Stimulated activated CD8-positive, alpha-beta memory T cell treated with anti-CD3 and anti-CD28 coated beads, Interleukin-12 subunit alpha, Interleukin-12 subunit beta, amount 100 ng/mL, for 24 hours (primary cell): Measurements from ENCODE around the gene SERPINH1.

Experiments used
- DNase-seq: peaks from one replicate; pipeline ENCODE4 v3.0.0-alpha.2; 2020; ENCODE audit errors: extremely low read depth

SERPINH1 gene

DNA sequence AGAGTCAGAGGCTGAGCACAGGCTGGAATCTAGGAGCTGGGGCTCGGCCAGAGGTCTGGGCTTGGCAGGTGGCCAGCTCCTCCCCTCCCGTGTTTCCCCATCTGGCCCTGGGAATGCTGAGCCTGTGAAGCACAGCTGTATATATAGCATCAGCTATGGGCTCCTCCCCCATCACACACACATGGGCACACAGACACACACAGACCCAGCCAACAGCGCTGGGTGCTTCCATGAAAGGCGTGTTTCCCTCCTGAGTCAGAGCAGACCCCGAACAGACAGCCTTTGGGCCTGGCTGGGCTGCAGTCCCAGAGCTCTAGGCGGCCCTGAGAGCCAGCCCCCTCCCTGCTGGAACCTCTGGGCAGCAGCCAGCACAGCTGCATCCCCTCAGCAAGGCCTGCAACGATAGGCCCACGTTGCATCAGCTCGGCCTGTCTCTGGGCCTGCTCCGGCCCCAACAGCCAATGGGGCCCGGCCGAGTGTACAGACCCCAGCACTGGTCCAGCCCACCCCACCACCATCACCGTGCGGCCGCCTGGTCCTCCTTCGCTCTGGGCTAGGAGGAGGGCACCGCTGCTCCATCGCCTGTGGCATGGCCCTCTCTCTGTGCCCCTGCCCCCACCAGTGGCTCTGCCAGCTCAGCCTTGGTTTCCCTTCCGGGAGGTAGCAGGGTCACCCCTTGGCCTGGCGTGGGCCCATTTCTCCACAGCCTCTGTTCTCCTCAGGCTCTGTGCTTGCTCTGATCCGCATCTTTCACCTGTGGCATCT lies 7.6 kb upstream of the SERPINH1 start:
- no peak for DNase-seq

DNA sequence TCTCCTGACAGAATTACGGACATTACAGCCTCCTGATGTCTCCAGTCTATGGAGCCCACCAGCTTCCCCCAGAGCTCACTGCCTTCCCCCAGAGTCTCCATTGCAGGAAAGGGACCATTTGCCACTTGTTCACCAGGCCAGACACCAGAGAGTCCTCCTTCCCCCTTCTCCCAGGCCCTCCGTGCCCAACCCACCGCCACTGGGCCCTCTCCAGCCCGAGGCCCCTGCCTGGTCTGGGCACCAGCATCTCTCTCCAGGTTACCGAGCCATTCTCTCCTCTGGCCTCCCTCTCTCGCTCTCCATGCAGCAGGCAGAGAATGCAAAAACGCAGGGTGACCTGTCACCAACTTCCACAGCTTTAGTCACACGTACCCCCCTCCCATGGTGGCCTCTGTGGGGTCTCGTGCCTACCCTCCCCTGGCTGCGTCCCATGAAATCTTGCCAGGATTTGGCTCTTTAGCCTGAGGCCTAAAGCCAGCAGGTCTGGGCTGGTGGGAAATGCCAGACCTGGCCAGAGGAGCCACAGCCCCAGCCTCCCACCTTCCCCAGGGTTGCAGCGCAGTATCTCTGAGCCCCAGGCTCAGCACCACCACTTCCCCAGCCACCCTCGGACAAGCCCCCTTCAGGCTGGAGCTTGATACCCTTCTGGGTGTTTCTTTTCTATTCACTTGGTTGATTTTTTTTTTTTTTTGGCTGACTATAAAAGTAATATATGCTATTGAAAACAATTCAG lies 6.8 kb upstream of the SERPINH1 start:
- no peak for DNase-seq

DNA sequence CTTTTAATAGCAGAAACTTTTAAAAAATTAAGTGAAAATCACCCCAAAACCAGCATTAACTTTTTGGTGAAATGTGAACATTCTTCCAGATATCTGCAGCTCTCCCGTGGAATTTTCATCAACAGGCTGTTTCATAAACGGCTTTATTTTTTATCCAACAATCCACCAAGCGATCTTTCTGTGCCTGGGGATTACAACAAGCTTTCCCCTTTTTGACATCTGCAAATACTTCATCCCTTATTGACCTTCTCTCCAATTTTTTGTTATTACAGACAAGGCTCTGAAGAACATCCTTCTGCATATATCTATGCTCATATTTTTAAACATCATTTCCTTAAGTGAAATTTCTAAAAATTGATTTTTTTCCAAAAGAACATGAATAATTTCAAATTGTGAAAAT lies 5.8 kb upstream of the SERPINH1 start:
- no peak for DNase-seq

DNA sequence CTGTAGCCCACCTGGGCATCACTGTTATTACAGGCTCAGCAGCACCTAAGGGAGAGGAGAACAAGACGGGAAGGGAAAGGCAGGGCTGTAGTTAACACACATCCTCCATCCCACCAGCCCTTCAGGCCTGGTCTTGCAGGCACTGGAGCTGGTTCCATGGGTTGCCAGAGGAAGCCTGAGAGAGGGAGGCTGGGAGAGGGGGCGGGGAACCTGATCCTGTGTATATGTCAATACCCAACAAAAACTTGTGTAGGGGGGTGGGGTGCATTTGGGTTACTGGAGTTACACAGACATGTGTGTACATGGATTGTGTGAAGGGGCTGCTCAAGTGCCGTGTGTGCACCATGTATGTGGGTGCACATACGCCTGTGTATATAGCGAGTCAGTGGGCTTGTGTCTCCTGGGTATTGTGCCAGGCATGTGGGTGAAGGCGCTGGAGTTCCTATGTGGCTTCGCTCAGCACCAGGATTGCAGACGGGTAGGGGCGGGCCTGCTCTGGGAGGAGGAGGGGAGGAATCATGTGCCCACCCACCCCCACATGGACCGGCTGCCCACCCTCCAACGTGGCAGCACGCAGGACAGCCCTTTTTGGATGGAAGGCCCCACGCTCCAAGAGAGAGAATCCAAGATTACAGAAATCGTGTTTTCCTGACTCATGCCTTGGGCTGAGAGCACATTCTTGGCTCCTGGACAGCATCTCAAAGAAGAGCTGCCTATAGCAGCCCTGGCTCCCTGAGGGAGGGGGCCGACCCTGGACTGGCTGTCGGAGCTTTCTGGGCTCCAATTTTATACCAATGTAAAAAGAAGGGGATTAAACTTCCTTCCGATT lies 4.2 kb upstream of the SERPINH1 start:
- no peak for DNase-seq

DNA sequence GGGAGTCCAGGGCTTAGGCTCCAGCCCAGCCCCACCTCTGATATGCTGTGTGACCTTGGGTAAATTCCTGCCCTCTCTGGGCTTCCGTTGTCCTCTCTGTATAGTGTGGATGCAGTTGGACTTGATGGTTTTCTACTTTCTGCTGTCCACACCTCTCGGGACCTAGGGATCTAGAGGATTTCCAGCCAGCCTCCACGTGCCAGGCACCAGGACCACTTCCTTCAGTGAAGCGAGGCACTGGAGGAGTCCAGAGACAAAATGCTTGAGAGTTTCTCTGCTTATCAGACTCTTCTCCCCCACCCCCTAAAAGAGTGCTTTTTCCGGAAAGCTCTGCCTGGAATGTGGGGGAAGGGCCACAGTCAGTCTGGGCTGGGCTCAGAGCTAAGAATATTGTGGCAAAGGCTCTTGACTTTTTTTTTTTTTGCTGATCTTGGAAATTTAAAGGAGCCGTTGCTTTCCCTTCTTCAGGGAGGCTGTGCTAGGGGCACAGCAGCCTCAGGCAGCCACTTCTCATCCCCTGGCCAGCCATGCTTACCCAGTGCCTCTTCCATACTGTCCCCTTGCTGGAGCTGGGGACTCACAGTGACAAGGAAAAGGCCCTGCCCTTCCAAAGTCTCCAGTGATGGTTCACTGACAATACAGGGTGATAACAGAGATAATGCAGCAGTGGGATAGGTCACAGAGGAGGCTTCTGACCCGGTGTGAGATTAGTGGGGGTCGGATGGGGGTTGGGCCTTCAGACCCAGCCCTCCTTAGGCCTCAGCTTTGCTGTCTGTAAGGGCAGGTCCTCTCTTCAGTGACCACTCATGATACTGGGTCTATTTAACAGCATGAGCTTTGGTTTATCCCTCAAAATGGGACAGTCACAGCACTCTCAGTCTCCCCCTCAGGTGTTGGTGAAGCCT lies 2.9 kb upstream of the SERPINH1 start:
- no peak for DNase-seq

DNA sequence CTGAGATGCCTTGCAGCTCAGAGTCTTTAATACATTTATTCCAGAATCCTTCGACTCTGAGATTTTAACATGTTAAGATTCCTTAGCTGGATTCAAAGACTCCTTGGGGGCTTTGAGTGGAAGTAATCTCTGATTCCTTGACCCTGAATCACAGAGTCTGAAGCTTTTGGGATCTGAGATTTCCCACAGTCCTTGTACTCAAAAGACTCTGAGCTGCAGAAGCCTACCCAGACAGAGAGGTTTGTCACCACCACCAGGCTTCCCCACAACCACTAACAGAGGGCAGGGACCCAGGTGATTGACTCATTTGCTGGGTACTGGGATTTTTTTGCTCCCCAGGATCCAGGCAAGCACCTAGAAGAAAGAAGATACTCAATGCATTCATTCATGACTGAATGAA lies 1.4 kb upstream of the SERPINH1 start:
- DNase-seq: no peak

DNA sequence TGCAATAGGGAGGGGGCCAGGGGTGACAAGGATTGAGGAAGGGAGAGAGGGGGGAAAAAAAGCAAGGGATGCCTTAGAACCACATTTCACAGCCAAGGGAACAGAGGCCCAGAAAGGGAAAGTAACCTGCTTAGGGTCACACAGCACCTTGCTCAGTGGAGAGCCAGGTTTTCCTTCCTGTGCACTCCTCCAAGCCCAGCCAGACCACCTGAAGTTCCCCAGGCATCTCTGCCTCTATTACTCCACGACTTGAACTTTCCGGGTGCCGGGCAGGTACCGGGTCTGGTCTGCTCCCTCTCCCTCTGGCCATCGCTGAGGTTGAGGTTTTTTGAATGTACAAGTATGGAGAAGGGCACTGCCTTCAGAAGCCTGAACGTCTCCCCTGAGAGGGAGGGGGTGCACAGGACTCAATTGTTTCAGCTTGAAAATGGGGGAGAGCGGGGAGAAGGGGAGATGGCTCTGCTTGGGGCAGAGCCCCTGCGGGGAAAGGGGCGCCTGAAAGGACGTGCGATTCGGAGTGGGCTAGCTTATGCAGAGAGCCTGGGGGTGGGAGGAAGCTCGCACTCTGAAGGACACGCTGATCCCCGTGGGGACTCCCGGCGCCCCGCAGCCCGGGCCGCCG lies 516 bp upstream of the SERPINH1 start:
- DNase-seq: no peak

DNA sequence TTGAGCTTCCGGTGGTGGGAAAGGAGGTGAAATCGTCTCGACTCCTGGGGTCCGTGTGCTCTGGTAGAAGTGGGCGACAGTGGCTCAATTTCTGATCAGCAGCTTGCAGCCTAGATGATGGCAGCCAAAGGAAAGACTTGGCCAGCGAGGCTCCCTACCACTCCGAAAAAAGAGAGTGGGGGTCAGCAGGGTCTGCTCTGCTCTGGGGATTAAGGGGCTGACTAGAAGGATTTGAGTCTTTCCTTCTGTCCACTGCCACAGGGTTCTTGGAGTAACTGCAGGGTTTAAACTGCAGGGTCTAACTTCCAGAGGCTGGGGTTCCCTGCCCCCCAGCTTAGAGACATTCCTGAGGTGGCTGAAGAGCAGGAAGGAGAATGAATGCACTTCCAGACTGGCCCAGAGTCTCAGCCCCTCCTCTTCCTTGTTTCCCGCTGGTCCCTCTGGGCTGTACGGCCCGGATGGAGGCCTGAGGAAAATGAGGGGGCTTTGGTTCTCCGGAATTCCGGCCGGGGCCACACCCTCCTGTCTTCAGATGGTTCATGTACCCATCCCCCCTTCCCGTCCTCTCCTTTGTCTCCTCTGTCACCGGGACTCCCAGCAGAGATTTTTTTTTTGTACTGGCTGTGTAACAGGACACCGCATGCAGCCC lies 907 bp downstream of the SERPINH1 start:
- DNase-seq: no peak

DNA sequence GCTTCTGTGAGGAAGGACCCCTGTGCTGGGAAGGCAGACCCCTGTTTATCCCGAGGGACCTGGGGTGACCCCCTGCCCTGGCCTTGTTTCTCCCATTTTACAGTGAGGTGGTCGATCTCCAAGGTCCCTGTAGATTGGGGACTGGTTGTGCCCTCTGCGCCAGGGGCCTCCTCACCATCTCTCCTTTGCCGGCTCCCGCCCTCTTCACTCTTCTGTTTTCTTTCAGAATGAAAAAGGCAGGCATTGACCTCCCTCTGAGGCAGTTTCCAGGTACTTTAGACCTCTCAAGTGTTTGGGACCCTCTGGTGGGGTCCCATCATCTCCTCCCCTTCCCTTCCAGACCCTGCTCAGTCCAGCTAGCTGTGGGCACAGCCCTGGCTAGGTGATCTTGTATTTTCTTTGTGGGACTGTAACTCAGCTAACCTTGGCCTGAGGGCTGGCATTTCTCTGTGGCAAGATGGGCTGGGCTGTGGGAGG lies 1.5 kb downstream of the SERPINH1 start:
- no peak for DNase-seq

DNA sequence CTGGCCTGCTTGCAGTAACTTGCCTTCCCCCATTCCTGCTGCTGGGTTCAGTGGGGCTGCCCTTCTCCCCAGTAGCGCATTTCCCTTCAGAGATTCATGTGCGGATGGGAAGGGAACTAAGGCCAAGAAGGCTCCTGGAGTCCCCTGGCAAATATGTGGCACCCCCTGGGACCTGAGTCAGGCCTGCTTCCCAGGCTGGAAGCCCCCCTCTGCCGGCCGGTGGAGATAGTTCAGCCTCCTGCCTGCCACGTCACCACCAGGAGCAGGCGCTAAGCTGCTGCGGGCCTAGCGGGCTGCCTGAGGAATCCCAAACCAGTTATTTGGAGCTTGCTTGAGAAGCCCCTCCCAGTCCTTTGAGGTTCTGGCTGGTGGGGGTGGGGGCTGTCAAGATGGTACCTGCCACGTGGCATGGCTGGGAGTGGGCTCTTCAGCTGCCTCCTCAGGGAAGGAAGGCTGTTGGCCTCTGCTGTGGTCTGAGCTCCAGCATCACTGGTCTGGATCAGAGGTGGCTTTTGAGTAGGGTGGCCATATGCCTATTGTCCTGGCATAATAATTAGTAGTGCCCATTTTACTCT lies 2.0 kb downstream of the SERPINH1 start:
- DNase-seq: no peak

DNA sequence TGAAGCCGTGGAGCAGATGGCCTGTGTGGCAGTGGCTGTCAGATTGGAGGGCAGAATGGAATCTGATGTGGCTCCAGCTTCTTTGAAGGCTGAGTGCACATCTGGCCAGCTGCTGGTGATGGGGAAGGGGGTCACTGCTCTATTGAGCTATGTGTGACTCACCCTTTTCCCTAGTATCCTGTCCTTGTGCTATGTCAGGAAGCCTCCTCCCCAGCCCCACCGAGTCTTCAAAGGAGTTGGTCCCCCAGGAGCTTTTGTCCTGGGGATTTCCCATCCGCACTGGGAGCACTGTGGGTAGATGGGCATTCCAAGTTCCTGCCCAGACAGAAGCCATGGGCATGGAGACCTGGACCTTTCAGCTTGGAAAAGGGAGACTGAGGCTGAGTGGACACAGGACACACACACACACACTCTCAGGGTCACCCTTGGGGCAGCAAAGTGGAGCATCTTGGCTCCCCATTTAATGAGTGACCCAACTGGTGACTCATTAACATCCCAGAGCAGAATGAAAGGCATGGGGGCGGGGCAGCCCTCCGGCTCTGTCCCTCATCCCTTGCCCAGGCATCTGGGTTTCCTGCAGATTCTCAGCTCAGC lies 3.3 kb downstream of the SERPINH1 start:
- no peak for DNase-seq

DNA sequence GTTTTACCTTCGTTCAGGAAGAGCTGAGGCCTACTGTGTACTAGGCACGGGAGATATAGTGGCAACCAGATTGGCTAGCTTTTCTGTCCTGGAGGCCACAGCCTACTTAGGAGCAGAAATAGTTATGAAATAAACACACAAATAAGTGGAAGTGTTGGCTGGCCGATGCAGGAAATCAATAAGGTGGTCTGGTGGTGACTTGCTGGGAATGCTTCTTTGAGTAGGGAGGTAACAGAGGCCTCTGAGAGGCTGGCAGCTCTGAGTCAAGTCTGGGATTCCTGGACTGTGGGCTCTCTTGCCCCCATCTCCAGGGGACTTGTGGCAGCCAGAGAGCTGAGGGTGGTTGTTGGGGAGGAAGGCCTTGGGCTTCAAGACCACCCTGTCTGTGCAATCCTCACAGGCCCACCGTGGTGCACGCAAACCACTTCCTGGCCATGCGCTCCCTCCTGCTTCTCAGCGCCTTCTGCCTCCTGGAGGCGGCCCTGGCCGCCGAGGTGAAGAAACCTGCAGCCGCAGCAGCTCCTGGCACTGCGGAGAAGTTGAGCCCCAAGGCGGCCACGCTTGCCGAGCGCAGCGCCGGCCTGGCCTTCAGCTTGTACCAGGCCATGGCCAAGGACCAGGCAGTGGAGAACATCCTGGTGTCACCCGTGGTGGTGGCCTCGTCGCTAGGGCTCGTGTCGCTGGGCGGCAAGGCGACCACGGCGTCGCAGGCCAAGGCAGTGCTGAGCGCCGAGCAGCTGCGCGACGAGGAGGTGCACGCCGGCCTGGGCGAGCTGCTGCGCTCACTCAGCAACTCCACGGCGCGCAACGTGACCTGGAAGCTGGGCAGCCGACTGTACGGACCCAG lies 4.1 kb downstream of the SERPINH1 start:
- no peak for DNase-seq

DNA sequence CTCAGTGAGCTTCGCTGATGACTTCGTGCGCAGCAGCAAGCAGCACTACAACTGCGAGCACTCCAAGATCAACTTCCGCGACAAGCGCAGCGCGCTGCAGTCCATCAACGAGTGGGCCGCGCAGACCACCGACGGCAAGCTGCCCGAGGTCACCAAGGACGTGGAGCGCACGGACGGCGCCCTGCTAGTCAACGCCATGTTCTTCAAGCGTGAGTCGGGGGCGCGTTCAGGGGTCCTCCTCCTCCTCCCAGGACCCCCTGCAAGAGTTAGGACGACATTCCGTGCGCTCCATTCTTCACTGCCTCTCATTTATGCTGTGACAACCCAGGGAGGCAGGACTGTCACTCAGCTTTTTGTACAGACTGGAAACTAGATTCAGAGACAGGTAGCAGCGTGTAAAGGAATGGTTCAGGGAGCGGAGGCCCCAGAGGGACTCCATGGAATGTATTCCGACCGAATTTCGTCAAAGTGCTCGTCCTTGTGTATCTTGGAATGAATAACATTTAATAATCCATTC lies 4.8 kb downstream of the SERPINH1 start:
- no peak for DNase-seq

DNA sequence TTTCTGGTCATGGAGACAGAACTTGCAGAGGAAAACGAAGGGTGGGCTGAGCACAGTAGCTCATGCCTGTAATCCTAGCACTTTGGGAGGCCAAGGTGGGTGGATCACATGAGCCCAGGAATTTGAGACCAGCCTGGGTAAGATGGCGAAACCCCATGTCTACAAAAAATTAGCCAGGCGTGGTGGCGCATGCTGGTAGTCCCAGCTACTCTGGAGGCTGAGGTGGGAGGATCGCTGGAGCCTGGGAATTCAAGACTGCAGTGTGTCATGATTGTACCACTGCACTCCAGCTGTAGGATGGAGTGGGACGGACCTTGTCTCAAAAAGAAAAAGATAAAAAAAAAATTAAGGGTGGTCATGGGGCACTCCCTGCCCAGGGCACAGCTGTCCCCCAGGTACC lies 5.9 kb downstream of the SERPINH1 start:
- no peak for DNase-seq

DNA sequence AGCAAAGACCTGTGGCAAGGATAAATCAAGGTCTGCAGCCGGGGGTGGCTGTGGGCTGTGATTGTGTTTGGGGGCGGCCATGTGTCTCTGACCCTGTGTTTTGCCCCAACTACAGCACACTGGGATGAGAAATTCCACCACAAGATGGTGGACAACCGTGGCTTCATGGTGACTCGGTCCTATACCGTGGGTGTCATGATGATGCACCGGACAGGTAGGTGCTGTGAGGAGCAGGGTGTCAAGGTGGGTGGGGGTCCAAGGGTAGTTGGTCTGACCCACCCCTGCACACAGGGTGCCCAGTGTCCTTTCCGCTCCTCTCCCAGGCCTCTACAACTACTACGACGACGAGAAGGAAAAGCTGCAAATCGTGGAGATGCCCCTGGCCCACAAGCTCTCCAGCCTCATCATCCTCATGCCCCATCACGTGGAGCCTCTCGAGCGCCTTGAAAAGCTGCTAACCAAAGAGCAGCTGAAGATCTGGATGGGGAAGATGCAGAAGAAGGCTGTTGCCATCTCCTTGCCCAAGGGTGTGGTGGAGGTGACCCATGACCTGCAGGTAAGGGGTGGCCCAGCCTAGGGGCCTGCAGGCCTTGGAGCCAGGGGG lies 6.7 kb downstream of the SERPINH1 start:
- DNase-seq: no peak

DNA sequence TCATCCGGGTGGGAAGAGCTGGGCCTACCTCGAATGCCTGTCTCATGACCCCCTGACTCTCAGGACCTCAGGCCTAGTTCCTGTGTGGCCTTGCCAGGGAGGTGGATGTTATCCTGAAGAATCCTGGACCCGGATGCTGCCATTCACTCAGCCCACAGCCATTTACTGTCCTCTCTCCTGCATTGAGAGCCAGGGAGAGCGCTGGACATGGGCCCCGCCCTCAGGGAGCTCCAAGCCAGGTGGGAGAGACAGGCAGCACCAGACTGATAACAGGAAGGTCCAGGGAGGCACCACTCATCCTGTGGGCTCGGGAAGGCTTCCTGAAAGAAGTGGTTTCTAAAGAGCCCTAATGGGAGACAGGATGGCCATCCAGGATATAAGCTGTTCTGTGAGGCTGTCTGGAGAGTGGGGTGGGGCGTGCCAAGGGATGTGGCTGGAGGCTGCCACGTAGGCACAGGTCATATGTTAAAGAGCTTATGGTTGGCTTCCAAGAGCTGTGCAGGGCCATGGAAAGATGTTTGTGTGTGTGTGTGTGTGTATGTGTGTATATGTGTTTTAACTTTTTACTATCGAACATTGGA lies 8.6 kb downstream of the SERPINH1 start:
- no peak for DNase-seq

DNA sequence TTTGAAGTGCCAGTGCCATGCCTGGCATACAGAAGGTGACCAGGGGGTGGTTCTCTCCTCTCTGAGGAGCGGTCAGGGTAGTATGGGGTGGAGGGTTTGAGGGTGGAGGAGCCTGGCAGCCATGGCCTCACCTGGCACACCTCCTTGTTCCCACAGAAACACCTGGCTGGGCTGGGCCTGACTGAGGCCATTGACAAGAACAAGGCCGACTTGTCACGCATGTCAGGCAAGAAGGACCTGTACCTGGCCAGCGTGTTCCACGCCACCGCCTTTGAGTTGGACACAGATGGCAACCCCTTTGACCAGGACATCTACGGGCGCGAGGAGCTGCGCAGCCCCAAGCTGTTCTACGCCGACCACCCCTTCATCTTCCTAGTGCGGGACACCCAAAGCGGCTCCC lies 9.6 kb downstream of the SERPINH1 start:
- no peak for DNase-seq

DNA sequence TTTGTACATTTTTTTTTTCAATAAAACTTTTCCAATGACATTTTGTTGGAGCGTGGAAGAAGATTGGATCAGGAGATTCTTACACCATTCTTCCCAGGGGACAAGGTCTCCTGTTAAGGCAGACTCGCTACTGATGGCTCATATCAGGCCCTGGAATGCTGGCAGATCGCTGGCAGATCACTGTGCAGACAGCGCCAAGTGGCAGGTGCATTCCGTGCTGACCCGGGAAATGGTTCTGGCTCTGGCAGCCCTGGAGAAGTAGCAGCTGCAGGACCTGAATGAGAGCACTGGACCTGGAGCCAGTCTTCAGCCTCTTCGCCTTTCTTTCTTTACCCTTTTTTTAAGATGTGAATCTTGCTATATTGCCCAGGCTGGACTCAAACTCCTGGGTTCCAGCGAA lies 10.7 kb downstream of the SERPINH1 start:
- DNase-seq: no peak
